ENCODE measurements around the gene COPS8. TPM values are rescaled to one million over a fixed set of nuclear protein-coding genes. Genes with fewer than 3 reads are reported as not detected.

The COPS8 gene
- total RNA-seq, 2 donors from 2014 or later, result 66.3 to 72.7 TPM

DNA sequence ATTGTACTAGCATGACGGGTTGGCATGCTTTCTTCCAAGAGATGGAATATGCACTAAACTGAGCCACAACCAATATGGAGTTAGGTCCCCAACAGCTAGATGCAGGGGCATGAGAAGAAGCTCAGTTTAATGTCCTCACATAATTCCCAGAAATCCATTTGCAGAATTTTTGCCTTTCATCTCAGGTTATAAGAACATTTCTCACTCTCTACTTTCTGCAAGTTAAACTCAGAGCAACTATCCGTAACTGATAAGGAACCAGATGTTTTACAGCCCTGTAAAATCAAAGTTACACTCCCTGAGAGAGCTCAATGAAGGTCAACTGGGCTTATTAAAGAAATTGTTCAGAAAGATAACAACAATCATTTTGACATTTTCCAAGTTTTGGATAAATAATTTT, 30.7 kb downstream of the COPS8 start:
- Histone ChIP-seq H3K4me1 (ENCODE audit: control insufficient read depth, insufficient read depth, low read length) (no peaks in the 10 kb centered on the region), H3K36me3 (ENCODE audit: control insufficient read depth, insufficient read depth, low read length) (no peaks in the 10 kb centered on the region), H3K9me3 (ENCODE audit: control insufficient read depth, low read length) (peaks cover 1% of the 10 kb centered on the region), H3K9ac (ENCODE audit: extremely low read depth, low read length, poor library complexity, severe bottlenecking) (no peak overlapping the region), H3K27me3 (ENCODE audit: control insufficient read depth, insufficient read depth, low read length, poor library complexity, severe bottlenecking) (no peaks in the 10 kb centered on the region), H3K27ac (ENCODE audit: low read depth, low read length) (no peak overlapping the region), H3K4me3 (ENCODE audit: low read length) (no peak overlapping the region)
- Mint-ChIP-seq H3K9me3 (peaks cover 3% of the 10 kb centered on the region), H3K4me3 (no peak overlapping the region), H3K27me3 (ENCODE audit: insufficient read depth) (peaks cover 14% of the 10 kb centered on the region), H3K27ac (no peak overlapping the region), H3K36me3 (ENCODE audit: low read depth) (no peaks in the 10 kb centered on the region), H3K4me1 (no peaks in the 10 kb centered on the region)
- no peak for TF ChIP-seq CTCF (conservative IDR thresholded peaks at IDR 0.05)
- WGBS, 2 experiments (ENCODE audit: insufficient coverage in 1 of 2, insufficient read length in 1 of 2), result 83 to 84% methylated on average over 1 to 2 of the region's 2 CpGs
- DNase-seq, result no peak

DNA sequence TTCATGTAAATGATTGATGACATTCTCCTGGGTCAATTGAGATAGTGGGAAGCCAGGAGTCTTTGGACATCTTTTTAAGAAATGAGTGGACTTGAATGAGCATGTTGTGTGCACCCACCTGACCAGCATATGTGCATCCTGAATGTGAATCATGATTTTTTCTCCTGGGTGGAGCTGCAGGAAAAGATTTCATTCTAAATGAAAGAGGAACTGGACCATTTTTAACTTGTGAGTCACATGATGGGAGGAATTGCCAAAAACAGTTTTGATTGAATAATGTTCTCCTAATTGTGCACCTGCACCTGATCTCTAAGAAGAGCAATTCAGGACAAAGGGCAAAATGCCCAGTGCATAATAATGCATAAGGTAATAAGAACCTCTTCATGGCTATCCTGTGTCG, 32.3 kb downstream of the COPS8 start:
- Mint-ChIP-seq H3K4me1 (no peaks in the 10 kb centered on the region), H3K27ac (no peak overlapping the region)

DNA sequence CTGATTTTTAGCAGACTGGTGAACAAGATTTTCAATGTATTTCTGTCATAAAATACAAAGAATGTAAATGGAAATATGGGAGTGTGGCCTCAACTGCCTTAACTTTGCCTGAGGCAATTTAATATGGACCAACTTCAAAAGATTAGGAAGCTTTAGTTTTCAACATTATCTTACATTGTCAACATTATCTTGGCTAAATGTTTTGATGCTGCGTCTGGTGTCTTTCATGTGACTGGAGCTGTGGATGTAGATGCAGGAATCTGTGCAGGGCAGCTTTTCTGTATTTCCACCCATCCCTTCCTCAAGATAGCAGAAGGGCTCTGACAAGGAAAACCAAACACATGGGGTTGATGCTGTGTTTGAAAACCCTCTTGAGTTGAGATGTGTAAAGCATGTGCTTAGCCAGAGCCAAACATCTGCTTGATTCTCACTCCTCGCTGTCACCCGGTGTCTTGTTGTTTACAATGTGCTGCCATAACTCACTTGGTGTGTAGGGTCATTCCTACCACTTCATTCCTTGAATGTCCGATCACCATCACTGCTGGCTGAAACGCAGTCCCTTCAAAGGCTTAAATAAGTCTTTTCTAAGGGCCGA, 33.0 kb downstream of the COPS8 start:
- WGBS, 2 experiments (ENCODE audit: insufficient coverage in 1 of 2, insufficient read length in 1 of 2), result 86 to 93% methylated on average over 5 to 6 of the region's 6 CpGs
- Mint-ChIP-seq H3K4me3 (no peak overlapping the region), H3K4me1 (no peaks in the 10 kb centered on the region), H3K27ac (no peak overlapping the region), H3K27me3 (ENCODE audit: insufficient read depth) (peaks cover 14% of the 10 kb centered on the region), H3K9me3 (peaks cover 10% of the 10 kb centered on the region), H3K36me3 (ENCODE audit: low read depth) (no peaks in the 10 kb centered on the region)
- no peak for TF ChIP-seq CTCF (conservative IDR thresholded peaks at IDR 0.05)
- Histone ChIP-seq H3K4me3 (ENCODE audit: low read length) (no peak overlapping the region), H3K9me3 (ENCODE audit: control insufficient read depth, low read length) (peaks cover 7% of the 10 kb centered on the region), H3K4me1 (ENCODE audit: control insufficient read depth, insufficient read depth, low read length) (no peaks in the 10 kb centered on the region), H3K36me3 (ENCODE audit: control insufficient read depth, insufficient read depth, low read length) (no peaks in the 10 kb centered on the region), H3K27me3 (ENCODE audit: control insufficient read depth, insufficient read depth, low read length, poor library complexity, severe bottlenecking) (no peaks in the 10 kb centered on the region), H3K27ac (ENCODE audit: low read depth, low read length) (no peak overlapping the region), H3K9ac (ENCODE audit: extremely low read depth, low read length, poor library complexity, severe bottlenecking) (no peak overlapping the region)
- no peak for DNase-seq

More for the DNA sequence above, 32.3 kb downstream of the COPS8 start:
- no peaks in the 10 kb centered on the region for H3K27me3 ChIP-seq (ENCODE audit: control insufficient read depth, insufficient read depth, low read length, poor library complexity, severe bottlenecking)
- no peak overlapping the region for H3K4me3 ChIP-seq (ENCODE audit: low read length)
- no peaks in the 10 kb centered on the region for H3K36me3 ChIP-seq (ENCODE audit: control insufficient read depth, insufficient read depth, low read length)
- WGBS, 2 experiments (ENCODE audit: insufficient coverage in 1 of 2, insufficient read length in 1 of 2), result 80 to 89% methylated on average over 1 of the region's 1 CpG
- H3K4me1 ChIP-seq (ENCODE audit: control insufficient read depth, insufficient read depth, low read length), result no peaks in the 10 kb centered on the region
- no peaks in the 10 kb centered on the region for H3K36me3 Mint-ChIP-seq (ENCODE audit: low read depth)
- H3K9me3 Mint-ChIP-seq, result peaks cover 10% of the 10 kb centered on the region
- no peak for TF ChIP-seq CTCF (conservative IDR thresholded peaks at IDR 0.05)
- no peak overlapping the region for H3K9ac ChIP-seq (ENCODE audit: extremely low read depth, low read length, poor library complexity, severe bottlenecking)
- peaks cover 14% of the 10 kb centered on the region for H3K27me3 Mint-ChIP-seq (ENCODE audit: insufficient read depth)
- H3K9me3 ChIP-seq (ENCODE audit: control insufficient read depth, low read length), result peaks cover 7% of the 10 kb centered on the region
- H3K27ac ChIP-seq (ENCODE audit: low read depth, low read length), result no peak overlapping the region
- no peak overlapping the region for H3K4me3 Mint-ChIP-seq
- DNase-seq, result no peak
